ENCODE results near the gene EPB41L5. TPM values are rescaled to one million over a fixed set of nuclear protein-coding genes. Genes with fewer than 3 reads are reported as not detected.
"Not testable (repeated sequence)": the region's sequence is repeated elsewhere in the genome, so short reads cannot be mapped to it uniquely, and the experiment has no call there.

The EPB41L5 gene
- total RNA-seq, 2 experiments from 2014 or later, result 5.6 to 14.1 TPM

- Histone ChIP-seq H3K27ac (ENCODE audit: low read depth, low read length, poor library complexity, severe bottlenecking) (no peak overlapping the region), H3K9me3 (ENCODE audit: low read length) (no peaks in the 10 kb centered on the region), H3K4me2 (ENCODE audit: low read length) (no peak overlapping the region), H3K36me3 (ENCODE audit: insufficient read depth, low read length) (no peaks in the 10 kb centered on the region), H3K4me3 (ENCODE audit: low read depth, low read length, poor library complexity, severe bottlenecking) (no peak overlapping the region), H4K20me1 (ENCODE audit: insufficient read depth, low read length) (no peaks in the 10 kb centered on the region; the same call in 1 of the 2 replicates), H2AFZ (ENCODE audit: low read length) (no peak overlapping the region), H3K4me1 (ENCODE audit: insufficient read depth, low read length, poor library complexity, severe bottlenecking) (no peaks in the 10 kb centered on the region), H3K79me2 (ENCODE audit: insufficient read depth, low read depth, low read length) (no peaks in the 10 kb centered on the region), H3K9me2 (ENCODE audit: insufficient read depth, low read length) (no peaks in the 10 kb centered on the region)
- POLR2A ChIA-PET, result interaction anchor here (0.6 to 0.8 kb wide), 2 partner anchors 8 to 657 kb away, joined by 3 to 4 read pairs; no protein-coding TSS in a partner anchor
- intact Hi-C loops (cut with micrococcal nuclease; ENCODE audit: unreplicated experiment), result no loop called here
- BruUV-seq (replicated peaks), result no TSS peak
- CTCF ChIA-PET (ENCODE audit: unreplicated experiment), result no interaction called here
- no peak for DNase-seq (ENCODE audit: low spot score)
- TF ChIP-seq, protein P1, sequence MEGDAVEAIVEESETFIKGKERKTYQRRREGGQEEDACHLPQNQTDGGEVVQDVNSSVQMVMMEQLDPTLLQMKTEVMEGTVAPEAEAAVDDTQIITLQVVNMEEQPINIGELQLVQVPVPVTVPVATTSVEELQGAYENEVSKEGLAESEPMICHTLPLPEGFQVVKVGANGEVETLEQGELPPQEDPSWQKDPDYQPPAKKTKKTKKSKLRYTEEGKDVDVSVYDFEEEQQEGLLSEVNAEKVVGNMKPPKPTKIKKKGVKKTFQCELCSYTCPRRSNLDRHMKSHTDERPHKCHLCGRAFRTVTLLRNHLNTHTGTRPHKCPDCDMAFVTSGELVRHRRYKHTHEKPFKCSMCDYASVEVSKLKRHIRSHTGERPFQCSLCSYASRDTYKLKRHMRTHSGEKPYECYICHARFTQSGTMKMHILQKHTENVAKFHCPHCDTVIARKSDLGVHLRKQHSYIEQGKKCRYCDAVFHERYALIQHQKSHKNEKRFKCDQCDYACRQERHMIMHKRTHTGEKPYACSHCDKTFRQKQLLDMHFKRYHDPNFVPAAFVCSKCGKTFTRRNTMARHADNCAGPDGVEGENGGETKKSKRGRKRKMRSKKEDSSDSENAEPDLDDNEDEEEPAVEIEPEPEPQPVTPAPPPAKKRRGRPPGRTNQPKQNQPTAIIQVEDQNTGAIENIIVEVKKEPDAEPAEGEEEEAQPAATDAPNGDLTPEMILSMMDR (conservative IDR thresholded peaks at IDR 0.05; ENCODE audit: low read length), result no peak
- TF ChIP-seq EZH2phosphoT487 (IDR thresholded peaks at IDR 0.05; ENCODE audit: borderline replicate concordance, low read depth, low read length), result no peak
Observed at GRCh38 chr2:119982506-119982905, 30.4 kb upstream of the EPB41L5 start.

DNA sequence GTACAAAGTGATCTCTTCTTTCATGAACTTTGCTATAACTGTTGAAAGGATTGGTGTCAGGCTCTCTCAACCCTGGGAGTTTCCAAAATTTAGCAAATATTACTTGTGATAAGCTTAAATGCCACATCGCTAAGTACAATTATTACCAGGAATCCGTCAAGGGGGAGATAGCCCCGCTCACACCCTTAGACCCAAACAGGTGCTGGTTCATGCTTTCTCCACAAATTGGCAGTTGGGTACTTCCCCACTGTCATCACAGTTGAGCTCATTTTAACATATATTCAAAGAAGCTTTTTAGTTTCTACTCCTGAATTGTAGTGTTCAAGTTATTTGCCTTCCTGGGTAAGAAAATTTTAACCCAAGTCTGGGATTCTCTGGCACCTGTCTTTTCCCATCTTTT lies 29.8 kb upstream of the EPB41L5 start:
- H3K9me3 ChIP-seq (ENCODE audit: low read length), result no peaks in the 10 kb centered on the region
- no peak overlapping the region for H3K4me3 ChIP-seq (ENCODE audit: low read depth, low read length, poor library complexity, severe bottlenecking)
- H4K20me1 ChIP-seq (ENCODE audit: insufficient read depth, low read length), result no peaks in the 10 kb centered on the region; the same call in 1 of the 2 replicates
- intact Hi-C loops (cut with micrococcal nuclease; ENCODE audit: unreplicated experiment), result no loop called here
- H3K4me1 ChIP-seq (ENCODE audit: insufficient read depth, low read length, poor library complexity, severe bottlenecking), result no peaks in the 10 kb centered on the region
- ChIA-PET POLR2A (interaction anchor here (0.6 to 0.8 kb wide), 4 partner anchors 9 to 657 kb away, joined by 3 to 4 read pairs (median 4); no protein-coding TSS in a partner anchor), CTCF (ENCODE audit: unreplicated experiment) (no interaction called here)
- TF ChIP-seq, protein P1 (conservative IDR thresholded peaks at IDR 0.05; ENCODE audit: low read length), result no peak
- TF ChIP-seq EZH2phosphoT487 (IDR thresholded peaks at IDR 0.05; ENCODE audit: borderline replicate concordance, low read depth, low read length), result no peak
- no peaks in the 10 kb centered on the region for H3K79me2 ChIP-seq (ENCODE audit: insufficient read depth, low read depth, low read length)
- H3K36me3 ChIP-seq (ENCODE audit: insufficient read depth, low read length), result no peaks in the 10 kb centered on the region
- H3K27ac ChIP-seq (ENCODE audit: low read depth, low read length, poor library complexity, severe bottlenecking), result no peak overlapping the region
- no peak for DNase-seq (ENCODE audit: low spot score)
- BruUV-seq (replicated peaks), result no TSS peak
- no peak overlapping the region for H2AFZ ChIP-seq (ENCODE audit: low read length)
- no peak overlapping the region for H3K4me2 ChIP-seq (ENCODE audit: low read length)
- no peaks in the 10 kb centered on the region for H3K9me2 ChIP-seq (ENCODE audit: insufficient read depth, low read length)

DNA sequence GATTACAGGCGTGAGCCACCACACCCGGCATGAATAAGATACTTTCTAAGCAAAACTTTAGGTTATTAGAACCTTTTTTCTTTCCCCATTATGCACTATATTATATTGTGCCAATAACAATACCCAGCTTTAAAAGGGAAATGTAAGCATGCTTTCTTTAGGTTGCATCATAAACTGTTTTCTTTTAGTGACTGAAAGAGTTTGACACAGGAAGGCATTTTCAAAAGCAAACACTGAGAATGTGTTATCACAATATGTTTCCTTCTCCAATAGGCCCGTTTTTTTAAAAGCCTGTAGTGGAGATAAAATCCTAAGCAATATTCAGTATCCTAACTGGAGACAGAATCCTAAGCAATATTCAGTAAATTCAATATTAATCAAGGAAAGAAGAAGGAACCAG lies 16.7 kb upstream of the EPB41L5 start:
- no peak overlapping the region for H3K4me2 ChIP-seq (ENCODE audit: low read length)
- H3K4me3 ChIP-seq (ENCODE audit: low read depth, low read length, poor library complexity, severe bottlenecking), result no peak overlapping the region
- ChIA-PET POLR2A (no interaction called here), CTCF (ENCODE audit: unreplicated experiment) (no interaction called here)
- no peak overlapping the region for H2AFZ ChIP-seq (ENCODE audit: low read length)
- DNase-seq (ENCODE audit: low spot score), result no peak
- H4K20me1 ChIP-seq (ENCODE audit: insufficient read depth, low read length), result no peaks in the 10 kb centered on the region
- no peak for TF ChIP-seq EZH2phosphoT487 (IDR thresholded peaks at IDR 0.05; ENCODE audit: borderline replicate concordance, low read depth, low read length)
- TF ChIP-seq, protein P1 (conservative IDR thresholded peaks at IDR 0.05; ENCODE audit: low read length), result no peak
- intact Hi-C loops (cut with micrococcal nuclease; ENCODE audit: unreplicated experiment), result no loop called here
- H3K36me3 ChIP-seq (ENCODE audit: insufficient read depth, low read length), result no peaks in the 10 kb centered on the region
- no peaks in the 10 kb centered on the region for H3K9me3 ChIP-seq (ENCODE audit: low read length)
- no peaks in the 10 kb centered on the region for H3K79me2 ChIP-seq (ENCODE audit: insufficient read depth, low read depth, low read length)
- no TSS peak for BruUV-seq (replicated peaks)
- H3K4me1 ChIP-seq (ENCODE audit: insufficient read depth, low read length, poor library complexity, severe bottlenecking), result no peaks in the 10 kb centered on the region
- H3K9me2 ChIP-seq (ENCODE audit: insufficient read depth, low read length), result no peaks in the 10 kb centered on the region
- no peak overlapping the region for H3K27ac ChIP-seq (ENCODE audit: low read depth, low read length, poor library complexity, severe bottlenecking)

- H3K27ac ChIP-seq (ENCODE audit: low read depth, low read length, poor library complexity, severe bottlenecking); H2AFZ ChIP-seq (ENCODE audit: low read length); H3K79me2 ChIP-seq (ENCODE audit: insufficient read depth, low read depth, low read length); H3K36me3 ChIP-seq (ENCODE audit: insufficient read depth, low read length); CTCF ChIA-PET (ENCODE audit: unreplicated experiment); H4K20me1 ChIP-seq (ENCODE audit: insufficient read depth, low read length); POLR2A ChIA-PET; H3K9me2 ChIP-seq (ENCODE audit: insufficient read depth, low read length); DNase-seq (ENCODE audit: low spot score); H3K4me2 ChIP-seq (ENCODE audit: low read length); BruUV-seq (replicated peaks); H3K9me3 ChIP-seq (ENCODE audit: low read length); H3K4me1 ChIP-seq (ENCODE audit: insufficient read depth, low read length, poor library complexity, severe bottlenecking); intact Hi-C loops (cut with micrococcal nuclease; ENCODE audit: unreplicated experiment); H3K4me3 ChIP-seq (ENCODE audit: low read depth, low read length, poor library complexity, severe bottlenecking): not testable (repeated sequence)
Observed at GRCh38 chr2:119996896-119997891, 15.7 kb upstream of the EPB41L5 start.
